Stimulated activated CD8-positive, alpha-beta memory T cell treated with anti-CD3 and anti-CD28 coated beads, Interleukin-7, amount 100 ng/mL, for 4 hours (primary cell): ENCODE results near the gene VWA3B.
"Not testable (repeated sequence)": the region's sequence is repeated elsewhere in the genome, so short reads cannot be mapped to it uniquely, and the experiment has no call there.

Experiments
- DNase-seq, 2 donors: peaks; one replicate each; pipeline ENCODE4 v3.0.0-alpha.2; 2020; ENCODE audit warnings: low read depth in 2 of 2

VWA3B gene, protein sequence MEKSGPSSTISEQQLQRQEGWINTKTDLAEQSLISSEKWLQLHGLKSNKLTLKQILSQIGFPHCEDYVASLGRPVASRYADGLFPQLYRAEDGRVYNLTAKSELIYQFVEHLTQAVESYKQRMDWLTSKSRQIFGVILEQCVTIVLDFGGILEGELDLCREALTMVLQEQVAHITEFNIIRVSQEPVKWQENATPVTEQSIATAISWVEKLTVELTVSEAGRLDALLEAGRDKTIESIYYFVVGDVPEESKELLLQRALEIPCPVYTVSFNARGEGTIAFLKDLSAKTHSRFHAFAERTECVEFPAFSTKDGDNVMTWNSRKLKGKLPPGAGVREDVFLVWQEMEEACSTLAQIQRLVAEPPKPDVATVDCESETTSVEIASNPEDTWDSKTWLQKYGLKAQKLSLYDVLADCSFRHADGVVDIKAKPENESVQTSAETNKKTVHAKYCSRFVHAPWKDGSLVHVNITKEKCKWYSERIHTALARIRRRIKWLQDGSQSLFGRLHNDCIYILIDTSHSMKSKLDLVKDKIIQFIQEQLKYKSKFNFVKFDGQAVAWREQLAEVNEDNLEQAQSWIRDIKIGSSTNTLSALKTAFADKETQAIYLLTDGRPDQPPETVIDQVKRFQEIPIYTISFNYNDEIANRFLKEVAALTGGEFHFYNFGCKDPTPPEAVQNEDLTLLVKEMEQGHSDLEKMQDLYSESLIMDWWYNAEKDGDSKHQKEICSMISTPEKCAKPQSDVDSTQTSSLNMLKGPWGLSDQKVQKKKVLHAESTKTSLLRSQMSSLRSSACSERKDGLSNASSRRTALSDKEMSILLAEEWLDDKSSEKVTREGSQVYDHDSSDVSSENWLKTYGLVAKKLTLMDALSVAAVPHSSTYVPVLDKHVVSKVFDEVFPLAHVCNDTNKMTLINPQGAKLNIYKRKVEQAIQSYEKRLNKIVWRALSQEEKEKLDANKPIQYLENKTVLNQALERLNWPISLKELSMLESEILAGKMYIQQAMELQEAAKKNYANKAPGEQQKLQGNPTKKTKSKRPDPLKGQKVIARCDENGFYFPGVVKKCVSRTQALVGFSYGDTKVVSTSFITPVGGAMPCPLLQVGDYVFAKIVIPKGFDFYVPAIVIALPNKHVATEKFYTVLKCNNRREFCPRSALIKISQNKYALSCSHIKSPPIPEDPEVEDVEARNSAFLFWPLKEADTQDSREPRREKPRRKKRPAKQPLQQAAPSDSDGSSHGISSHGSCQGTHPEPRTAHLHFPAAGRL (N-terminal part only)

DNA sequence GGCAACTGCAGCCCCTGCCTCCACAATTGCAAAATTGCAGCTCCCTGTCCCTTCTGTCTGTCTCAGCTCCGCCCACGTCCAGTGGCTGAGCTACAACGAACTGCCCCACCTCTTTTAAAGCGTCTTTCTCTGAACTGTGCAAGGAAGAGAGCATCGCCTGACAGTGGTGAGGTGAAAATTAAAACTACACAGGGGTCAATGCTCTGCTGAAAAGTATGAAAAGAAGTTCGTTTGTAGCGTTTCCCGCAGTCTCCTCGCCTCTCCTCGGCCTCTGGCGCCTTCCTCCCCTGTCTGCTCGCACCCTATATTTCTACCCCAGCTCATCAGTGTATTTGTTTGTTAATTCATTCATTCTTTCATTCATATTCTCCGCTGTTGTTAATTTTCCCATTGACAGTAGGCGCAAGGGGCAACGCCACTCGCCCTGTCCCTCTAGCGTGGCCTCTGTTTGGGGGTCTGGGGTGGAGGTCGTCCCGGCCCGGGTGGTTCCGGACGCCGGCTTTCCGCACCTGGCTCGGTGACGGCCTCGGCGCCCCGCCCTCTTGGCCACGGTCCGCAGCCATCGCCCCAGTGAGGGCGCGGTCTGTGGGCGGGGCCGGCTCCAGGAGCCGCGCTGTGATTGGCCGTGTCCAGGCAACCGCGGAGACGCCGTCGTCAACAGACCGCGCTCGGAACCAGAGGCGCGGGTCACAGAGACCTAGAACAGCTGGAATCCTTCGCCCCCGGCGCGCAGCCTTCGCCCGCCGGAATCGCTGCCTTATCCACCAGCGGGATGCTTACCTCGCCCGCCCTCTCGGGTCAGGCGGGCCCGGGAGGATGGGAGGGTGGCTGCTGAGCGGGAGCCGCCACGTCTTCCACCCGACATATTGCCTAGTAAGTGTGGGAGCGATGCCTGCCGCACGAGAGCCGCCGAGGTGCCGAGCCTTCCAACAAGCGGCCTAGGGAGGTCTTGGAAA lies at the start of gene VWA3B:
Gene VWA3B, plus strand, starts transcription at position 677 of the 956 bp plus-strand sequence. CDS start 5,926 bp downstream, outside the sequence.
- peak in 1 of 2 donors; percentile 18 for DNase-seq

DNA sequence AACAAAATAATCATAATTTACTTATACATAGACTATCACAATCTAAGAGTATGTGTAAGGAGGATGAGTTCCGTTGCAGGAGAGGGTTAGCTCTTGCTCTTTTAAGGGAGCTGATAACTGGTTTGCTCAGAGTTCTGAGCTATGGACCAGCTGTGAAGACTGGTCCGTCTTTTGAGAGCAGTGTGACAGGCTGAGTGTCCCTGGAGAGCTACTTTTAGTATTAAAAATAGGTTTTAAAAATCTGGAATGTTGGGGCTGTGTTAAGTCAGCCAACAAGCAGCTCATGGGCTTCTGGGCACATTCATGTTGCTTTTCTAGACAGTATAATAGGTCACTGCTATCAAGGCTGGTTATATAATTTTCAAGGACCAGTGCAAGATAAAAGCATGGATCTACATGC lies 49.8 kb upstream of the VWA3B start:
- no peak for DNase-seq

DNA sequence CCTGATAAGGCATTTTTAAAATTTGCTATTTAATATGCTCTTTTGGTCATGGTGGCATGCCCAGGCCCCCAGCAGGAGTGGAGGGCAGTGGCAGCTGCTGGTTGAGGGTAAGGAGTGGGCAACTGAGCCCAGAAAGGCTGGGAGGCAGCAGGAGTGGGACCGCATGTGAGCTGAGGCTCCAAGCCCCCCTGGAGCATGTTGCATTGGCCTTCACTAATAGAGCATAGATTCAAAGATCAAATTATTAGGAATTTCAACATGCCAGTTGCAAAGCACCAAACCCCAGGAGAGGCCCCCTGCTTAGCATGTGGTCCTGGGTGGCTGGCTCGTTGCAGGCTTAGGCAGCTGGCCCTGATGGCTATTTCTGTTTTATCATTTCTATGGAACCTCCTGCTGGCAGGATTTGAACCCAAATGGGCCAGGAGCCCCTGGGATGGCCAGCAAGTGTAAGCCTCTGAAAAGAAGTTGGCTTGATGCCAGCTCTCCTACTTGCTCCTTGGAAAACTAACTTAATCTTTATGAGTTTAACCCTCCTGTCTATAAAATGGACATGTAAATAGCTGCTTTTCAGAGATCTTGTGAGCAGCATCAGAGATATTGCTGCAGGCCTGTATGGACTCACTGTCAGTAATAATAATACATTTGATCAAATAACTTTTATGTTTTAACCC lies 49.2 kb upstream of the VWA3B start:
- DNase-seq = no peak

DNA sequence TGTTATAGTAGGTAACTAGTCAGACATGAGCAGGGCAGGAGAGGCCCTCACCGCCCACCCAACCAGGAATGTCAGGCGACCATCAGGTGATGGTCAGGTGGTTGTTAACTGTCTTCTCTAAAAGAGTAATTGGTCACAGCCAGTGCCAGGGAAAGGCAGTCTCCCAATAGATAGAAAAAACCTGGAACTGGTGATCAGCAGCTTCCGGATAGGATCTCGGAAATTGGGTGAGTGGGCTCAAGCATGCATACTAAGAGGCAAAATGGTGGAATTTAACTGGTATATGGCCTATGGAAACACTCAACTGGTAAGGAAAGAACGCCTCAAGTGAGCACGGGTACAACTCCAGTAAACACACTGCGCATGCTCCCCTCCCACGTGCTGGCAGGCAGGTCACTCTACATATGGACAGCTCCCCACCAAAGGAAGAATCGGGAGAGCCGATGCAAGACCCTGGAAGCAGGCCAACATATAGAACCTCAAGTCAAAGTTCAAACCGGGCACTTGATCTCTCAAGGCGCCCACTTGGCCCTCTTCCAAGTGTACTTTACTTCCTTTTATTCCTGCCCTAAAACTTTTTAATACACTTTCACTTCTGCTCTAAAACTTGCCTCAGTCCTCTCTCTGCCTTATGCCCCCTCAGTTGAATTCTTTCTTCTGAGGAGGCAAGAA lies 47.7 kb upstream of the VWA3B start:
- no peak for DNase-seq

DNA sequence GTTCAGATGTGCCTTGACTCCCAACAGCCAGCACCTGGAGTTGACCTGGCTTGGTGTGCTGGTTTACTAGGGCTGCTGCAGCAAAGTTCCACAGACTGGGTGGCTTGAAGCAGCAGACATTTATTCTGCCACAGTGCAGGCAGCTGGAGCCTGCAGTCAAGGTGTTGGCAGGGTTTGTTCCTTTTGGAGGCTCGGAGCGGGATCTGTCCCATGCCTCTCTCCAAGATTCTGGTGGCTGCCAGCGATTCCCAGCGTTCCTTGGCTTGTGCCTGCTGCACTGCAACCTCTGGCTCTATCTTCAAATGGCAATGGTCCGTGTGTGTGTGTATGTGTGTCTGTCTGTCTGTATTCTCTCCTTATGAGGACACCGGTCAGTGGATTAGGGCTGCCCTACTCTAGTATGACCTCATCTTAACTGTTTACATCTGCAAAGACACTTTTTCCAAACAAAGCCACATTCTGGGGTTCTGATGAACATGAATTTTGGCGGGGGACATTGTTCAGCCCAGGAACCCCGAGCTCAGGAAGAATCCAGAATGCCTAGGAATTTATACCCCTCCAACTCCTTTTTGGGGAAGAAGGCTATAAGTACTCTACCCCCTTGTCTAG lies 46.5 kb upstream of the VWA3B start:
- DNase-seq = no peak

DNA sequence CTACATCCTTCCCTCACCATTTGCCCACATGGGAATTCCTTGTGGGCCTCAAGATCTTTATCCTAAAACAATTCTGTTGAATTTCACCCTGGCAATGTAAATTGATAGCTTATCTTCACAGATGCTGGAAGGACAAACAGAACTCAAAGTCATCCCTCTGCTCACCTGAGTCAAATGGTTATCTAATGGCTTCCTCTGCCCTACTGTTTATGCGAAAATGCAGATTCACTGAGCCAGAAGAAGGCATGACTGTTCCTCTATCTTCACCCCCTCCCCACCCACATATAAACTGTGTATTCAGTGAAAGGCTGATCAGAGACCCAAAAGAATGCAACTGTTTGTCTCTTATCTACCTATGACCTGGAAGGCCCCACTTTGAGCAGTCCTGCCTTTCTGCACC lies 43.9 kb upstream of the VWA3B start:
- DNase-seq = no peak

DNA sequence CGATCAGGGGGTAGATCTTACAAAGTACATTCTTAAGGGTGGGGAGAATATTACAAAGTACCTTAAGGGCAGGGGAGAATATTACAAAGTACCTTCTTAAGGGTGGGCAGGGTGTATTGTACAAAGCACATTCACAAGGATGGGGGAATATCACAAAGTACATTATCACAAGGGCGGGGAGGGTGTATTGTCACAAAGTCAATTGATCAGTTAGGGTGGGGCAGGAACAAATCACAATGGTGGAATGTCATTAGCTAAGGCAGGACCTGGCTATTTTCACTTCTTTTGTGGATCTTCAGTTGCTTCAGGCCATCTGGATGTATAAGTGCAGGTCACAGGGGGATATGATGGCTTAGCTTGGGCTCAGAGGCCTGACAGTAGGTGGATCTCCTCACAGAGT lies 42.2 kb upstream of the VWA3B start:
- not testable (repeated sequence) for DNase-seq

DNA sequence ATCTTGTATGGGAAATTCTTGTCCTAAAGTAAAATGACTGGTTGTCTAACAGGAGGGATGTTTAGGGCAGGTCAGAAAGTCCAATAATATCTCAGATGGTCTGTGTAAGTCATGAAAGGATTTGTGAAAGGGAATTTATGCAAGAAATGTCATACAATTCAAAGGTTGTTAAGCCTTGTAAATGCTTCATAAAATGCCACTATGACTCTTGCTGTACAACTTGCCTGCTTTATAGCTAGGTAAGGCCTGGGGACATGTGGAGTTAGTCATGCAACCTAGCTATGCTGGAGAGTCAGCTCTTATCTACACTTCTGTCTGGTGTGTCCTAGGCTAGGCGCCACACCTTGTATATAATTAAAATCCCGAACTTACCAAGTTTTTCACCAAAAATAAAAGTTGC lies 36.9 kb upstream of the VWA3B start:
- DNase-seq = no peak

DNA sequence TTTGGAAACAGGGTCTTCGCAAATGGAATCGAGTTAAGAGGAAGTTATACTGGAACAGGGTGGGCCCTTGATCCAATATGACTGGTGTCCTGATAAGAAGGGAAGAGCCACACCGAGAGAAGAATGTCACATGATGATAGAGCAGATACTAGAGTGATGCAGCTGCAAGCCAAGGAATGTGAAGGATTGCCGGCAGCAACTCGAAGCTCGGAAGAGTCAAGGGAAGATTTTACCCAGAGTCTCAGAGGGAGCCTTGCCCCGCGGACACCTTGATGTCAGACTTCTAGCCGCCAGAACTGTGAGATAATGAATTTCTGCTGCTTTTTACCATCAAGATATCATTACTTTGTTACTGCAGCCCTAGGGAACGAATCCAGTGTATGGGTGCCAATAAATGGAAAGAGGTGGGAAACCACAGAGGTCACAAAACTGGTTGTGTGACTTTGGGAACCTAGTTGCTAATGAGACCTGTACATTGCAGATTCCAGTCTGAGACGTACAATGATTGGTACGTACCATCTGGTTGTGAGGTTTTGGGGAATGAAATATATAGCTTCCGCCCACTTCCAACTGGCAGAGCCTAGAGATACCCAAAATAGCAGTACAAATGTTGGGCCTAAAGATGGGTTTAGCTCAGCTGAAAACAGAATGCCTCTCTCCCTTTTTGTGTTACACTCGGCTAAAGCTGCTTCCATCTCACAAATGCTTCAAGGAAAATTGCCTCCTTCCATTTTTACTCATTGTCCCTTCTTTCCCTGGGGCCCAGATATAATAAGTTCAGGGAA lies 28.6 kb upstream of the VWA3B start:
- no peak for DNase-seq

DNA sequence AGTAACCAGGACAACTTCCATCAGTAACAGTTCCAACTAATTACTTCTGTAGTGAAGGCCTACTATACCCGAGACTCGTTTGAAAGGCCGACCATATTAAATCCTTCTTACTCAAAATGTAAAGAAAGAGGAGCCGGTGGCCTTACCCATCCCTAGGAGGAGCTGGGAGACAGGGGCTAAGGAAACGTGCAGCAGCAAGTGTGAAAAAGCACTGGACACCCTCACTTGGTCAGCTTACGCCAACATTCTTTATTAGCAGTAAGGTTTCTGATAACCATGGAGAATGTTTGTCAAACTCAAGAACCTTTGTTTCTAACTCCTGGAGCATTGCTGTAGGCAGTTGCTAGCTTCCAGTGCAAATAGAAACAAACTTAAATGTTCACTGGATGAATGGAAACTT lies 26.7 kb upstream of the VWA3B start:
- no peak for DNase-seq

DNA sequence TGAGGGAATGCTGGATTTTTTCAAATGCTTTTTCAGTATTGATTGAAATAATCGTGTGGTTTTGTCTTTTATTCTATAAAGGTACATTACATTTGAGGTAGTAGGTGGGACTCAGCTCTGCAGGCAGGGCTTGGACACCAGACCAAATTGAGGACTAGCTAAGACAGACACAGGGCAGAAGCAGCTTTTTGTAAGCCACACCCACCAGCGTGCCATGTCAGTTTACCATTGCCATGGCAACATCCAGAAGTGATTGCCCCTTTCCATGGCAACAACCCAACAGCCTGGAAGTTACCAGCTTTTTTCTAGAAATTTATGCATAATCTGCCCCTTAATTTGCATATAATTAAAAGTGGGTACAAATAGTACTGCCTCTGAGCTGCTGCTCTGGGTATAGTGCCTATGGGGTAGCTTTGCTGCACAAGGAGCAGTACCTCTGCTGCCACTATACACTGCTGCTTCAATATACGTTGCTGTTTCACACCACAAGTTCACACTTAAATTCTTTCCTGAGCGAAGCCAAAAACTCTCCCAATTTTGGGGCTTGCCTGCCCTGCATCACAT lies 23.6 kb upstream of the VWA3B start:
- DNase-seq = no peak

DNA sequence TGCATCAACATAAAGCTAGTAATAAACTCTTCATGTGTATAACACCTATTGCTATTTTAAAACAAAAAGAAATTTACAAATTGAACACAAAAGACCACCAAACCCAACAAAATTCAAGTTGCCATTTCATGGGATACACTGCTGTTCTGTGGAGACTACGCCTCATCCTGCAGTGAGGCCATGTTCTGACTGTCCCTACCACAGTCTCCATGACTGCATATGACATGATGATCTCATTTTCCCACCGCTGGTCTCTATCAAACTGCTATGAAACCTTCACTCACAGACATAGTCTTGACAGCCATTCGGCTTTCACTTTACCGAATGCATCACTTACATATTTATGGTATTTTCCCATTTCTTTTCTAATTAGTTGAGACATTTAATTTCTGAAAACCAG lies 21.2 kb upstream of the VWA3B start:
- no peak for DNase-seq

DNA sequence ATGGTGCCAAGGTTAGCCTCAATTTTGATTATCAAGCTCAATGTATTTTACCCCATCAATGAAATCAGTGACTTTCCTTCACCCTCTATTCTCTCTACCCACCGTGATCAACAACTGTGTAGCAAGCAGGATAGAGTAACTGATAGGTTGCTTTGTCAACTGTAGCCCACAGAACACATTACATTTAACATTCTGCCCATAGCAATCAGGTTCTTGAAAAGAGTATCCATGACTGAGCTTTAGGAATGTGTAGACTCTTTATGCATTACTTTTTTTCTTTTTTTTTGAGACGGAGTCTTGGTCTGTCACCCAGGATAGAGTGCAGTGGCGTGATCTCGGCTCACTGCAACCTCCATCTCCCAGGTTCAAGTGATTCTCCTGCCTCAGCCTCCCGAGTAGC lies 19.8 kb upstream of the VWA3B start:
- DNase-seq = no peak

DNA sequence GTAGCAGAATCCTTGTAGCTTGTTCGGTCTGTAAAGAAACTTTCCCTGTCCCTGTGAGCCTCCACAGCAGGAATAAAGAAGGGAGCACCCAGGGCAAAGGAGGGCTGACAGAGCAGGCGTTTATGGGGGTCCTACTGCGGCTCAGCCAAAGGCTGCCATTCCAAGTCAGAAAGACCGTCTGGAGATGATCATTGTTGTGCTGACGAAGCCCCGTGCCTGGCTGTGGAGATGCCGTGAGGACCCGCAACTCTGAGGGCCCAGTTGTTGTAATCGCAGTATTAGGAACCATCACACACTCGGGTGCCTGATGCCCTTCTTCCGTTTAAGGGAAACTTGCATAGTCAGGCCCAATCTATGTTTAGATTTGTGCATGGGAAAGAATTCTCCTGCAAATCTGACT lies 16.9 kb upstream of the VWA3B start:
- DNase-seq = no peak

DNA sequence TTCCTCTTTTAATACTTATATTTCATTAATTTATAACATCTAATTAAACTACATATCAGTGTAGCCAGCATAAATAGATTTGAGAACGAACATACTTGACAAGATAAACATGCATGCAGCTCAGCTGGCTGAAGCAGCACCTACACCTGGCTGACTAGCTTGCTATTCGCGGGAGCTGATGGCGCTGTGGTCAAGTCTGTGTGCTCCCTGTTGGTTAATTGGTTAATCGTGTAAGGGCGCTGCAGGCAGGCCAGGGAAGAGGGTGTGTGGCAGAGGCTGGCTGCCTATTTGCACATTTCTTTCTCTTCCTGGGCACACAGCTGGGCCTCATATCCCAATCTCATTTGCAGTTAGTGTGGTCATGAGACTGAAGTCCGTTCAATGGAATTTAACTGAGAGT lies 14.5 kb upstream of the VWA3B start:
- no peak for DNase-seq

DNA sequence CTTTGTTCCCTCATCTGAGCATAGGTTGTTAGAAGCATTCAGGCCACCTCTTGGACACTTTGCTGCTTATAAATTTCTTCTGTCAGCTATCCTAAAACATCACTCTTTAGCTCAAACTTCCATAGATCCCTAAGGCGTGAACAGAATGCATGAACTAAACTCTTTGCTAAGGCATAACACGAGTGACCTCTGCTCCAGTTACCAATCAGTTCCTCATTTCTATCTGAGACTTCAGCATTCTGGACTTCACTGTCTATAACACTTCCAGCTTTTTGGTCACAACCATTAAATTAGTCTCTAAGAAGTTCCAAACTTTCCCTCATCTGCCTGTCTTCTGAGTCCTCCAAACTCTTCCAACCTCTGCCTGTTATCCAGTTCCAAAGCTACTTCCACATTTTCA lies 8.3 kb upstream of the VWA3B start:
- DNase-seq = no peak

DNA sequence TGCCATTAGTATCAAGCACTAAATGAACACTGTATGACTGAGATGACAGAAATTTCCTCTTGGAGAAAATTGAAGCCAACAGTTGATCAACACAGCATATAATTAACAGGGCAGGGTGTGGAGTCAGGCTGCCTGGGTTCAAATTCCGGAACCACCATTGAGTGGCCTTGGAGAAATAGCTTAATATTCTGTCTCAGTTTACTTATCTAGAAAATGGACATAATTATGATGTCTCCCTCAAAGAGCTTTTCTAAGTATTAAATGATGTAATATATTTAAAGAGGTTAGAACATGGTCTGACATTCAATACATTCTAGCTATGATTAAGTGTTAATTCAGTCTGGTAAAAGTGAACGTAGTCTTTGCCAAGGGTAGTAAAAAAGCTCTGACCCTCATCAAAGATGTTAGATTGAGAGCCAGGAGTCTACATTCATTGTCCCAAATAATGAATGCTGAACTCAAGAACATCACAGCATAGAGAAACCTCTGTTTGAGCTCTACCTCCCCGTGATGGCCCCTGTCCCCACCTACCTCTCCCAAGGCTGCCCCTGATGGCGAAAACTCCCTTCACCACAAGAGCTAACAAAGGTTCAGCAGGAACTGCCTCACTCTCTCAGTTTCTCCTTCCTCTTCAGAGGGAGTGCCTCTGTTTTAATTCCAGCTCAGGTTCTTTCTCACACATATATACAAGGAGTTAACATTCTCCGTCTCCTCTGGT lies 2.7 kb upstream of the VWA3B start:
- no peak for DNase-seq

DNA sequence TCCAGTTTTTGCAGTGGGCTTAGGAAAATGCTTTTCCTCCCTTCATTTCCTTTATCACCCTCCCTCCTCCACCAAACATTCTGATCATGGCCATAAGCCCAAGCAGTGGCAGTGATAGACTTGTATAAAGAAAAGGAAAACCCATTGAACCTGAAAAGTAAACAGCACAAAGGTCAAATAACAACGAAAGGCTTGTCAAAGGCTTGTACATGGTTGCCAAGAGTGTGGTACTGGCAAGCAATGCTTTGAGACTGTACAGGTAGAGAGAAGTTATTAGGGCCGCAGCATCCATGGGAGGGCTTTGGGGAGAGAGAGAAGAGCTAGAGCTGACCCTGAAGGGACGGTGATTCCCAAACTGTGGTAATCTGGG lies 2.1 kb upstream of the VWA3B start:
- no peak for DNase-seq
